Smooth muscle cell (in vitro differentiated cells): ENCODE data around the gene LYPLAL1. TPM values are rescaled to one million over a fixed set of nuclear protein-coding genes. Genes with fewer than 3 reads are reported as not detected.
"Not testable (repeated sequence)": the region's sequence is repeated elsewhere in the genome, so short reads cannot be mapped to it uniquely, and the experiment has no call there.

ENCODE experiments used
- DNase-seq: peaks from one replicate; lab custom pipeline; 2025; ENCODE audit not compliant: unreplicated experiment; lab: John Stamatoyannopoulos, UW
- H2AFZ ChIP-seq: fragments of 200-600 bp; sonication (generic); 2 replicates; pipeline ENCODE4 v1.6.0; 2016; ENCODE audit warnings: antibody characterized with exemption, low read depth, mild to moderate bottlenecking
- H3F3A ChIP-seq: fragments of 200-600 bp; sonication (generic); 2 replicates; pipeline ENCODE4 v1.6.0; 2017; ENCODE audit warnings: antibody characterized with exemption, low read depth
- H3K27ac ChIP-seq: fragments of 200-600 bp; sonication (generic); 2 replicates; pipeline ENCODE4 v1.5.1; 2016; ENCODE audit warnings: low read depth, mild to moderate bottlenecking
- H3K27me3 ChIP-seq: fragments of 200-600 bp; sonication (generic); 2 replicates; pipeline ENCODE4 v1.6.1; 2016; ENCODE audit warnings: low read depth, mild to moderate bottlenecking
- H3K36me3 ChIP-seq: fragments of 200-600 bp; sonication (generic); 2 replicates; pipeline ENCODE4 v1.5.1; 2016; ENCODE audit warnings: low read depth
- H3K4me1 ChIP-seq: fragments of 200-600 bp; sonication (generic); 2 replicates; pipeline ENCODE4 v1.5.1; 2016; ENCODE audit warnings: low read depth
- H3K4me2 ChIP-seq: fragments of 200-600 bp; sonication (generic); 2 replicates; pipeline ENCODE4 v1.6.0; 2016; ENCODE audit warnings: mild to moderate bottlenecking
- H3K4me3 ChIP-seq: fragments of 200-600 bp; sonication (generic); 2 replicates; pipeline ENCODE4 v1.5.1; 2016; ENCODE audit warnings: mild to moderate bottlenecking
- H3K79me2 ChIP-seq: fragments of 200-600 bp; sonication (generic); 2 replicates; pipeline ENCODE4 v1.6.0; 2016; ENCODE audit warnings: low read depth, mild to moderate bottlenecking
- H3K9ac ChIP-seq: fragments of 200-600 bp; sonication (generic); 2 replicates; pipeline ENCODE4 v1.6.0; 2016; ENCODE audit warnings: low read depth
- H3K9me3 ChIP-seq: fragments of 200-600 bp; sonication (generic); replicated peaks from 2 replicates; pipeline ENCODE4 v1.5.1; 2016; ENCODE audit warnings: low read depth
- H4K20me1 ChIP-seq: fragments of 200-600 bp; sonication (generic); 2 replicates; pipeline ENCODE4 v1.6.0; 2016; ENCODE audit warnings: low read depth
- CTCF ChIP-seq: fragments of 200-600 bp; sonication (generic); IDR thresholded peaks from 2 replicates; pipeline ENCODE4 v1.5.1; 2017; ENCODE audit warnings: borderline replicate concordance, mild to moderate bottlenecking, antibody characterized with exemption; ENCODE audit not compliant: insufficient read depth, poor library complexity, severe bottlenecking
- WGBS: methylation state at CpG from one replicate; pipeline ENCODE4 v1.1.7; 2016; ENCODE audit warnings: low lambda C conversion rate; 5-methylcytosine and 5-hydroxymethylcytosine counted together
- polyA plus RNA-seq: library from polyadenylated mRNA; unstranded; fragments of >200 nt; fragmentation: Nextera tagmentation; extraction: Ambion mirVana; gene quantifications from 2 replicates; pipeline ENCODE4 v1.2.1, GENCODE V29; 2016
- total RNA-seq: library from RNA; depleted of rRNA; stranded (reverse); fragments of >200 nt; gene quantifications from 2 replicates; pipeline ENCODE4 v1.2.3, GENCODE V29; 2014

The LYPLAL1 gene
- total and polyA plus RNA-seq, 2 experiments from 2014 or later: 18.2 to 18.7 TPM

GRCh38 chr1:219239518-219239917 lies 65.8 kb downstream of the LYPLAL1 start:
- Histone ChIP-seq H3K4me1 (no peaks in the 10 kb centered on the region), H3K9me3 (no peaks in the 10 kb centered on the region), H3K27ac (no peak overlapping the region), H3K9ac (no peak overlapping the region), H3K79me2 (no peaks in the 10 kb centered on the region), H3K4me2 (no peak overlapping the region), H3K27me3 (no peaks in the 10 kb centered on the region), H4K20me1 (no peaks in the 10 kb centered on the region), H3F3A (no peaks in the 10 kb centered on the region), H3K4me3 (no peak overlapping the region), H2AFZ (no peak overlapping the region), H3K36me3 (no peaks in the 10 kb centered on the region)
- DNase-seq: no peak
- 97% methylated on average over 2 of the region's 2 CpGs for WGBS
- TF ChIP-seq CTCF: no peak

GRCh38 chr1:219244864-219245263 lies 71.2 kb downstream of the LYPLAL1 start:
- Histone ChIP-seq H3K9ac (no peak overlapping the region), H3K27me3 (no peaks in the 10 kb centered on the region), H3K36me3 (no peaks in the 10 kb centered on the region), H2AFZ (no peak overlapping the region), H3K79me2 (no peaks in the 10 kb centered on the region), H3F3A (no peaks in the 10 kb centered on the region), H4K20me1 (no peaks in the 10 kb centered on the region), H3K4me1 (no peaks in the 10 kb centered on the region), H3K27ac (no peak overlapping the region), H3K4me3 (no peak overlapping the region), H3K4me2 (no peak overlapping the region), H3K9me3 (no peaks in the 10 kb centered on the region)
- no peak for DNase-seq
- no peak for TF ChIP-seq CTCF

GRCh38 chr1:219247441-219247840 lies 73.8 kb downstream of the LYPLAL1 start:
- H3K27me3 ChIP-seq: no peaks in the 10 kb centered on the region
- no peak overlapping the region for H3K4me3 ChIP-seq
- H2AFZ ChIP-seq: no peak overlapping the region
- TF ChIP-seq CTCF: no peak
- H3K4me2 ChIP-seq: no peak overlapping the region
- DNase-seq: no peak
- no peaks in the 10 kb centered on the region for H3F3A ChIP-seq
- no peaks in the 10 kb centered on the region for H3K4me1 ChIP-seq
- no peaks in the 10 kb centered on the region for H3K36me3 ChIP-seq
- no peak overlapping the region for H3K27ac ChIP-seq
- no peaks in the 10 kb centered on the region for H3K9me3 ChIP-seq
- WGBS: 85% methylated on average over 1 of the region's 1 CpG
- H3K79me2 ChIP-seq: no peaks in the 10 kb centered on the region
- no peak overlapping the region for H3K9ac ChIP-seq
- no peaks in the 10 kb centered on the region for H4K20me1 ChIP-seq

- DNase-seq, H3K4me3 ChIP-seq, H3F3A ChIP-seq, H2AFZ ChIP-seq, H4K20me1 ChIP-seq, H3K79me2 ChIP-seq, H3K9ac ChIP-seq, H3K9me3 ChIP-seq, H3K36me3 ChIP-seq, H3K4me1 ChIP-seq, H3K27ac ChIP-seq, H3K27me3 ChIP-seq, H3K4me2 ChIP-seq: not testable (repeated sequence)
- 100% methylated on average over 2 of the region's 2 CpGs for WGBS
Measured at GRCh38 chr1:219250468-219250867, 76.8 kb downstream of the LYPLAL1 start.
